Keratinocyte (primary cell): ENCODE measurements around the gene KCNQ1OT1. TPM values are rescaled to one million over a fixed set of nuclear protein-coding genes. Genes with fewer than 3 reads are reported as not detected.

ENCODE experiments used
- DNase-seq: peaks from one replicate; pipeline ENCODE4 v3.0.0-alpha.2; 2011; ENCODE audit warnings: low read depth, missing footprints, low spot score
- FAIRE-seq: peaks from 2 replicates; lab custom pipeline; 2011; peaks lifted over from hg19 to GRCh38; lab: Jason Lieb, UNC
- H2AFZ ChIP-seq: 2 replicates; pipeline ENCODE4 v1.6.0; 2012; ENCODE audit warnings: low read length, control low read depth, inconsistent platforms; ENCODE audit not compliant: control insufficient read depth
- H3K27ac ChIP-seq: 2 replicates; pipeline ENCODE4 v1.5.1; 2011; ENCODE audit warnings: low read length; ENCODE audit not compliant: control insufficient read depth, insufficient read depth
- H3K27me3 ChIP-seq: 3 replicates; pipeline ENCODE4 v1.6.0; 2011; ENCODE audit warnings: low read length; ENCODE audit not compliant: control insufficient read depth, insufficient read depth; ENCODE audit errors: extremely low read depth
- H3K36me3 ChIP-seq, 2 experiments: 2 replicates in 1 of 2; 3 replicates in 1 of 2; pipeline ENCODE4 v1.5.1; 2011; ENCODE audit warnings: low read length in 2 of 2, mild to moderate bottlenecking in 1 of 2; ENCODE audit not compliant: control insufficient read depth in 2 of 2, insufficient read depth in 2 of 2; ENCODE audit errors: extremely low read depth in 1 of 2
- H3K4me1 ChIP-seq: 3 replicates; pipeline ENCODE4 v1.5.1; 2011; ENCODE audit warnings: low read length; ENCODE audit not compliant: control insufficient read depth, insufficient read depth; ENCODE audit errors: extremely low read depth
- H3K4me2 ChIP-seq: 3 replicates; pipeline ENCODE4 v1.6.0; 2011; ENCODE audit warnings: low read depth, low read length; ENCODE audit not compliant: control insufficient read depth, insufficient read depth; ENCODE audit errors: extremely low read depth
- H3K4me3 ChIP-seq, 3 experiments: fragments of 200-600 bp in 1 of 3; sonication (generic) in 1 of 3; 2 replicates in 2 of 3; 3 replicates in 1 of 3; pipeline ENCODE4 v1.5.1; 2011 to 2016; ENCODE audit warnings: low read length in 3 of 3, mild to moderate bottlenecking in 3 of 3, control low read depth in 2 of 3, inconsistent platforms in 1 of 3, low read depth in 1 of 3, mixed read lengths in 1 of 3, mixed run types in 1 of 3, moderate library complexity in 1 of 3; ENCODE audit not compliant: control insufficient read depth in 2 of 3, insufficient read depth in 2 of 3; ENCODE audit errors: extremely low read depth in 1 of 3
- H3K79me2 ChIP-seq: 2 replicates; pipeline ENCODE4 v1.6.0; 2012; ENCODE audit warnings: low read length; ENCODE audit not compliant: control insufficient read depth, insufficient read depth
- H3K9ac ChIP-seq: 3 replicates; pipeline ENCODE4 v1.6.0; 2011; ENCODE audit warnings: low read length; ENCODE audit not compliant: control insufficient read depth, insufficient read depth; ENCODE audit errors: extremely low read depth
- H3K9me1 ChIP-seq: 3 replicates; pipeline ENCODE4 v1.6.0; 2011; ENCODE audit warnings: low read length; ENCODE audit not compliant: control insufficient read depth, insufficient read depth; ENCODE audit errors: extremely low read depth
- H3K9me3 ChIP-seq: 2 replicates; pipeline ENCODE4 v1.5.1; 2012; ENCODE audit warnings: low read depth, low read length; ENCODE audit not compliant: control insufficient read depth
- H4K20me1 ChIP-seq: 3 replicates; pipeline ENCODE4 v1.6.0; 2011; ENCODE audit warnings: low read length; ENCODE audit not compliant: control insufficient read depth, insufficient read depth; ENCODE audit errors: extremely low read depth
- EZH2 ChIP-seq: IDR thresholded peaks from one replicate; pipeline ENCODE4 v1.6.1; 2012; ENCODE audit warnings: inconsistent platforms, mild to moderate bottlenecking, low read length, moderate library complexity
- dilution Hi-C: fragments of 300-500 bp; cut with MboI; formaldehyde crosslinking; loops from one replicate; pipeline ENCODE4 v1.7.0; 2020; ENCODE audit warnings: low sequenced_read_pairs; ENCODE audit not compliant: extremely low pct_ligation_motif_present
- polyA plus RNA-seq, 5 experiments: library from polyadenylated mRNA; depleted of rRNA in 3 of 5; stranded (reverse) in 3 of 5; stranded (forward) in 1 of 5; unstranded in 1 of 5; fragments of >200 nt; gene quantifications; 1 replicate in 1 of 5; 2 replicates in 3 of 5; 3 replicates in 1 of 5; pipeline versions ENCODE4 v1.2.1 to v1.2.3, GENCODE V29; 2011 to 2012; ENCODE audit warnings: missing spikeins in 2 of 5, low read depth in 1 of 5, low replicate concordance in 1 of 5
- TF ChIP-seq, protein P1 (sequence below), 3 experiments: IDR thresholded peaks in 1 of 3; conservative IDR thresholded peaks in 1 of 3; optimal IDR thresholded peaks in 1 of 3; 2 replicates in 2 of 3; 3 replicates in 1 of 3; pipeline versions ENCODE3 to v1.5.1; 2011; ENCODE audit warnings: low read length in 3 of 3, mild to moderate bottlenecking in 3 of 3, moderate library complexity in 2 of 3, control low read depth in 1 of 3, inconsistent platforms in 1 of 3; ENCODE audit not compliant: insufficient read depth in 2 of 3; ENCODE audit errors: extremely low read depth in 1 of 3

Gene KCNQ1OT1
- polyA plus RNA-seq, 1 donor (not counting 4 experiments of a cell fraction or from before 2014, with no cell fraction given) = 0.07 TPM

DNA sequence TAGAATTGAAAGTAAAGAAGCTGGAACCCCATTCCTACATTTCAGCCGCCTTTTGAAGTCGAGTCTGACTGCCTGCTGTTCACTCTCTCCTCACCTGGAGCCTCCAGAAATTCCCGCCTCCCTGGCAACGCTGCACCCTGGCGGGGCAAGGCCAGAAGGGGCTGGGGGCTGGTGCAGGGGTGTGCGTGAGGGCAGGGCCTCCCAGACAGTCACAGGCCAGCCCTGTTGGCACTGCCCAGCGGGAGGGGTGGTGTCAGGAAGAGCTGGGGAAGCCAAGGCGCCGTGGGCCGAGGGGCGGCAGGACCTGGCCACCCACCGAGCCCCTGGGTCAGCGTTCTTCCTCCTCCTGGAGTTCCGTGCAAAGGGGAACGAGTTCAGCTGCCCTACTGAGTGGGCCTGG is 123.2 kb downstream of the KCNQ1OT1 start:
- Histone ChIP-seq H3K27me3 (no peaks in the 10 kb centered on the region), H4K20me1 (no peaks in the 10 kb centered on the region), H3K4me2 (no peak overlapping the region), H2AFZ (no peak overlapping the region), H3K4me1 (no peaks in the 10 kb centered on the region), H3K9me1 (no peaks in the 10 kb centered on the region), H3K36me3 (no peaks in the 10 kb centered on the region), H3K4me3 (no peak overlapping the region), H3K9me3 (no peaks in the 10 kb centered on the region), H3K9ac (no peak overlapping the region), H3K27ac (no peak overlapping the region), H3K79me2 (no peaks in the 10 kb centered on the region)
- DNase-seq (no peak), FAIRE-seq (no peak)
- TF ChIP-seq, protein P1, sequence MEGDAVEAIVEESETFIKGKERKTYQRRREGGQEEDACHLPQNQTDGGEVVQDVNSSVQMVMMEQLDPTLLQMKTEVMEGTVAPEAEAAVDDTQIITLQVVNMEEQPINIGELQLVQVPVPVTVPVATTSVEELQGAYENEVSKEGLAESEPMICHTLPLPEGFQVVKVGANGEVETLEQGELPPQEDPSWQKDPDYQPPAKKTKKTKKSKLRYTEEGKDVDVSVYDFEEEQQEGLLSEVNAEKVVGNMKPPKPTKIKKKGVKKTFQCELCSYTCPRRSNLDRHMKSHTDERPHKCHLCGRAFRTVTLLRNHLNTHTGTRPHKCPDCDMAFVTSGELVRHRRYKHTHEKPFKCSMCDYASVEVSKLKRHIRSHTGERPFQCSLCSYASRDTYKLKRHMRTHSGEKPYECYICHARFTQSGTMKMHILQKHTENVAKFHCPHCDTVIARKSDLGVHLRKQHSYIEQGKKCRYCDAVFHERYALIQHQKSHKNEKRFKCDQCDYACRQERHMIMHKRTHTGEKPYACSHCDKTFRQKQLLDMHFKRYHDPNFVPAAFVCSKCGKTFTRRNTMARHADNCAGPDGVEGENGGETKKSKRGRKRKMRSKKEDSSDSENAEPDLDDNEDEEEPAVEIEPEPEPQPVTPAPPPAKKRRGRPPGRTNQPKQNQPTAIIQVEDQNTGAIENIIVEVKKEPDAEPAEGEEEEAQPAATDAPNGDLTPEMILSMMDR (optimal IDR thresholded peaks at IDR 0.05 in 1 of 3, IDR thresholded peaks at IDR 0.05 in 1 of 3, conservative IDR thresholded peaks at IDR 0.05 in 1 of 3; ENCODE audit: extremely low read depth in 1 of 3, insufficient read depth in 2 of 3, low read length in 3 of 3) = no peak
- no peak for TF ChIP-seq EZH2
- dilution Hi-C loops = no loop called here

DNA sequence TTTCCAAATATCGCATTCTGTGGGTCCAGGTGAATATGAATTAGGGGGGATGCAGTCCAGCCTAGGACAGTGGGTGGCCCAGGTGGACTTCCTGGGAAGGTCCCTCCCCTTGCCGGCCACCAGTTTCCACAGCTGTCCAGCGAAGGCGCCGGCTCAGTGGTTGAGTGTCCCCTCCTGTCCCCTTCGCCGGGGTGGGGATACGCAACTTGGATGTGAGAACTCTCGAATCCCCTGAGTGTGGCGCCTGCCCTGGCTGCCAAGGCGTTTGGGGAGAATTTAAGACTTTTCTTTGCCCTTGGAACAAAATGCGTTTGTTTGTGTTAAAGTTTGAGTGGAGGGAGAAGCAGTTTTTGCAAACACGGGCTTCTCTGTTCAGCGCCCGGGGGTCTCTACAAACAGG is 123.7 kb downstream of the KCNQ1OT1 start:
- Histone ChIP-seq H3K4me3 (no peak overlapping the region), H3K27me3 (no peaks in the 10 kb centered on the region), H2AFZ (no peak overlapping the region), H3K36me3 (no peaks in the 10 kb centered on the region), H4K20me1 (no peaks in the 10 kb centered on the region), H3K27ac (no peak overlapping the region), H3K4me1 (no peaks in the 10 kb centered on the region), H3K9me3 (no peaks in the 10 kb centered on the region), H3K4me2 (no peak overlapping the region), H3K9ac (no peak overlapping the region), H3K9me1 (no peaks in the 10 kb centered on the region), H3K79me2 (no peaks in the 10 kb centered on the region)
- TF ChIP-seq, protein P1 (optimal IDR thresholded peaks at IDR 0.05 in 1 of 3, IDR thresholded peaks at IDR 0.05 in 1 of 3, conservative IDR thresholded peaks at IDR 0.05 in 1 of 3; ENCODE audit: extremely low read depth in 1 of 3, insufficient read depth in 2 of 3, low read length in 3 of 3) = no peak
- TF ChIP-seq EZH2 = no peak
- DNase-seq (no peak), FAIRE-seq (no peak)
- dilution Hi-C loops = no loop called here
